H9 (cell line): ENCODE measurements around the gene HOXA1. TPM values are rescaled to one million over a fixed set of nuclear protein-coding genes. Genes with fewer than 3 reads are reported as not detected.

Experiments
- DNase-seq: peaks from one replicate; pipeline ENCODE4 v3.0.0-alpha.2; 2017
- H2AFZ ChIP-seq: one replicate; pipeline ENCODE4 v1.6.1; 2013; ENCODE audit warnings: mild to moderate bottlenecking, low read length, control low read depth, moderate library complexity
- H2AK5ac ChIP-seq: 2 replicates; pipeline ENCODE4 v1.6.1; 2013; ENCODE audit warnings: low read length, control low read depth, mixed read lengths; ENCODE audit not compliant: insufficient read length
- H2BK120ac ChIP-seq: one replicate; pipeline ENCODE4 v1.6.1; 2013; ENCODE audit warnings: low read depth, mild to moderate bottlenecking, low read length, control low read depth, inconsistent platforms; ENCODE audit not compliant: poor library complexity, severe bottlenecking
- H2BK12ac ChIP-seq: 2 replicates; pipeline ENCODE4 v1.6.1; 2013; ENCODE audit warnings: low read length, control low read depth, mixed read lengths, low read depth; ENCODE audit not compliant: insufficient read length
- H2BK15ac ChIP-seq: 2 replicates; pipeline ENCODE4 v1.6.1; 2013; ENCODE audit warnings: low read depth, low read length, control low read depth
- H2BK20ac ChIP-seq: one replicate; pipeline ENCODE4 v1.6.1; 2013; ENCODE audit warnings: low read depth, mild to moderate bottlenecking, low read length, control low read depth, inconsistent platforms; ENCODE audit not compliant: poor library complexity, severe bottlenecking
- H2BK5ac ChIP-seq: 2 replicates; pipeline ENCODE4 v1.6.1; 2013; ENCODE audit warnings: low read length, control low read depth, mixed read lengths; ENCODE audit not compliant: insufficient read length
- H3K14ac ChIP-seq: 2 replicates; pipeline ENCODE4 v1.6.1; 2013; ENCODE audit warnings: low read length, control low read depth; ENCODE audit not compliant: insufficient read depth
- H3K18ac ChIP-seq: 2 replicates; pipeline ENCODE4 v1.6.1; 2013; ENCODE audit warnings: low read depth, mild to moderate bottlenecking, mixed read lengths, low read length, control low read depth; ENCODE audit not compliant: insufficient read length
- H3K23ac ChIP-seq: 2 replicates; pipeline ENCODE4 v1.6.1; 2013; ENCODE audit warnings: low read length, control low read depth, mixed read lengths, low read depth; ENCODE audit not compliant: insufficient read length
- H3K23me2 ChIP-seq: 2 replicates; pipeline ENCODE4 v1.6.1; 2013; ENCODE audit warnings: low read depth, mild to moderate bottlenecking, mixed read lengths, low read length, control low read depth; ENCODE audit not compliant: insufficient read length, poor library complexity, severe bottlenecking
- H3K27ac ChIP-seq: 2 replicates; pipeline ENCODE4 v1.5.1; 2013; ENCODE audit warnings: low read length, control low read depth, mixed read lengths, low read depth; ENCODE audit not compliant: insufficient read length
- H3K27me3 ChIP-seq: 2 replicates; pipeline ENCODE4 v1.6.1; 2013; ENCODE audit warnings: low read length, control low read depth, inconsistent platforms; ENCODE audit not compliant: insufficient read depth
- H3K4ac ChIP-seq: 2 replicates; pipeline ENCODE4 v1.6.1; 2013; ENCODE audit warnings: low read depth, mild to moderate bottlenecking, control low read depth, inconsistent platforms, low read length, moderate library complexity
- H3K4me1 ChIP-seq: 2 replicates; pipeline ENCODE4 v1.6.1; 2013; ENCODE audit warnings: low read length, control low read depth, inconsistent platforms; ENCODE audit not compliant: insufficient read depth
- H3K4me2 ChIP-seq: 2 replicates; pipeline ENCODE4 v1.6.1; 2013; ENCODE audit warnings: low read length, control low read depth, mixed read lengths; ENCODE audit not compliant: insufficient read length, insufficient read depth
- H3K56ac ChIP-seq: 2 replicates; pipeline ENCODE4 v1.6.1; 2013; ENCODE audit warnings: low read depth, mild to moderate bottlenecking, mixed read lengths, low read length, control low read depth; ENCODE audit not compliant: insufficient read length
- H3K79me1 ChIP-seq: 2 replicates; pipeline ENCODE4 v1.6.1; 2013; ENCODE audit warnings: low read depth, mild to moderate bottlenecking, moderate library complexity, low read length, control low read depth, inconsistent platforms; ENCODE audit not compliant: insufficient read depth, poor library complexity, severe bottlenecking
- H3K79me2 ChIP-seq: 2 replicates; pipeline ENCODE4 v1.6.1; 2013; ENCODE audit warnings: low read length, control low read depth, inconsistent platforms; ENCODE audit not compliant: insufficient read depth
- H3K9ac ChIP-seq: 2 replicates; pipeline ENCODE4 v1.6.1; 2013; ENCODE audit warnings: low read length, control low read depth, mixed read lengths; ENCODE audit not compliant: insufficient read length; ENCODE audit errors: extremely low read depth
- H3K9me3 ChIP-seq: one replicate; pipeline ENCODE4 v1.6.1; 2013; ENCODE audit warnings: low read depth, low read length, inconsistent platforms; ENCODE audit not compliant: control insufficient read depth
- H3T11ph ChIP-seq: one replicate; pipeline ENCODE4 v1.6.1; 2013; ENCODE audit warnings: mild to moderate bottlenecking, low read length, control low read depth, inconsistent platforms
- H4K20me1 ChIP-seq: one replicate; pipeline ENCODE4 v1.6.1; 2013; ENCODE audit not compliant: control insufficient read depth, insufficient read length, insufficient read depth
- H4K5ac ChIP-seq: 2 replicates; pipeline ENCODE4 v1.6.1; 2013; ENCODE audit warnings: low read depth, mild to moderate bottlenecking, mixed read lengths, low read length, control low read depth; ENCODE audit not compliant: insufficient read length
- H4K8ac ChIP-seq: replicated peaks from 2 replicates; pipeline ENCODE4 v1.6.1; 2013; ENCODE audit warnings: low read length, control low read depth, mixed read lengths, low read depth; ENCODE audit not compliant: insufficient read length
- H4K91ac ChIP-seq: 2 replicates; pipeline ENCODE4 v1.6.1; 2013; ENCODE audit warnings: low read depth, mild to moderate bottlenecking, moderate library complexity, mixed read lengths, low read length, control low read depth; ENCODE audit not compliant: insufficient read length
- H3K27ac Mint-ChIP-seq, 3 experiments: 2 replicates in 2 of 3; 3 replicates in 1 of 3; pipeline ENCODE4 v1.8.0; 2020 to 2021; ENCODE audit warnings: mixed read lengths in 3 of 3, mild to moderate bottlenecking in 1 of 3, moderate library complexity in 1 of 3
- H3K27me3 Mint-ChIP-seq: 2 replicates; pipeline ENCODE4 v1.8.0; 2021; ENCODE audit warnings: low read depth, mild to moderate bottlenecking, moderate library complexity, mixed read lengths
- H3K36me3 Mint-ChIP-seq, 3 experiments: 2 replicates in 2 of 3; 3 replicates in 1 of 3; pipeline ENCODE4 v1.8.0; 2020 to 2021; ENCODE audit warnings: low read depth in 3 of 3, mixed read lengths in 3 of 3; ENCODE audit not compliant: insufficient read depth in 1 of 3
- H3K4me1 Mint-ChIP-seq, 2 experiments: 2 replicates each; pipeline ENCODE4 v1.8.0; 2020; ENCODE audit warnings: mixed read lengths in 2 of 2
- H3K4me3 Mint-ChIP-seq, 2 experiments: 2 replicates in 1 of 2; 3 replicates in 1 of 2; pipeline ENCODE4 v1.8.0; 2020 to 2021; ENCODE audit warnings: mild to moderate bottlenecking in 2 of 2, mixed read lengths in 2 of 2, moderate library complexity in 1 of 2
- H3K9me3 Mint-ChIP-seq, 2 experiments: 2 replicates in 1 of 2; 3 replicates in 1 of 2; pipeline ENCODE4 v1.8.0; 2020; ENCODE audit warnings: mild to moderate bottlenecking in 2 of 2, mixed read lengths in 2 of 2, moderate library complexity in 1 of 2
- CTCF ChIP-seq: fragments of 200-600 bp; sonication (generic); conservative IDR thresholded peaks from 3 replicates; pipeline ENCODE4 v1.8.0; 2021; ENCODE audit warnings: antibody characterized with exemption, mild to moderate bottlenecking
- WGBS: extraction: QIAGEN DNeasy Blood & Tissue Kit; methylation state at CpG from one replicate; pipeline ENCODE4 v1.1.7; 2013; ENCODE audit warnings: missing lambda C conversion rate, low lambda C conversion rate, mixed read lengths; ENCODE audit not compliant: insufficient read length; ENCODE audit errors: extremely low coverage; 5-methylcytosine and 5-hydroxymethylcytosine counted together
- total RNA-seq: library from RNA; stranded (reverse); gene quantifications from 2 replicates; pipeline ENCODE4 v1.2.1, GENCODE V29; 2021

The HOXA1 gene
- total RNA-seq, 1 experiment from 2014 or later = not detected

- no peak for DNase-seq
- no peak overlapping the region for H3K4ac ChIP-seq
- no peak overlapping the region for H3K18ac ChIP-seq
- no peaks in the 10 kb centered on the region for H3K79me2 ChIP-seq
- Mint-ChIP-seq H3K4me1 (peaks cover 8 to 19% of the 10 kb centered on the region in 2 experiments; a peak in 3 of 4 replicates), H3K36me3 (peaks cover 0 to 2% (median 0%) of the 10 kb centered on the region in 3 experiments; a peak in 2 of 7 replicates), H3K27ac (no peak overlapping the region; a peak in 1 of 7 replicates), H3K27me3 (peaks cover 98% of the 10 kb centered on the region), H3K9me3 (peaks cover 0 to 1% of the 10 kb centered on the region in 2 experiments; a peak in 3 of 5 replicates), H3K4me3 (peak overlapping the region in 1 of 2 experiments; percentile 68; a peak in 3 of 5 replicates)
- no peak overlapping the region for H4K5ac ChIP-seq
- no peak overlapping the region for H2AK5ac ChIP-seq
- H3K14ac ChIP-seq = no peak overlapping the region
- no peak overlapping the region for H3K56ac ChIP-seq
- H2BK5ac ChIP-seq = no peak overlapping the region
- no peak overlapping the region for H3K9ac ChIP-seq
- H2BK12ac ChIP-seq = no peak overlapping the region
- H3K23ac ChIP-seq = no peak overlapping the region
- H4K91ac ChIP-seq = no peak overlapping the region
- no peak overlapping the region for H2BK20ac ChIP-seq
- H2BK15ac ChIP-seq = no peak overlapping the region
- no peak overlapping the region for H3T11ph ChIP-seq
- no peak overlapping the region for H3K4me2 ChIP-seq
- no peak overlapping the region for H4K8ac ChIP-seq
- no peaks in the 10 kb centered on the region for H3K4me1 ChIP-seq
- H3K79me1 ChIP-seq = no peaks in the 10 kb centered on the region
- no peak overlapping the region for H3K27ac ChIP-seq
- no CpG with 5 or more reads among the region's 26 CpGs for WGBS
- no peaks in the 10 kb centered on the region for H3K9me3 ChIP-seq
- H3K27me3 ChIP-seq = peaks cover 96% of the 10 kb centered on the region
- peaks cover 3% of the 10 kb centered on the region for H3K23me2 ChIP-seq
- no peak for TF ChIP-seq CTCF
- peaks cover 2% of the 10 kb centered on the region for H4K20me1 ChIP-seq
- H2BK120ac ChIP-seq = no peak overlapping the region
- no peak overlapping the region for H2AFZ ChIP-seq
These were observed 18.4 kb upstream of the HOXA1 start for GRCh38 chr7:27113991-27114769.
